Measurements from ENCODE around the gene TAF10.

TAF10 gene

GRCh38 chr11:6640036-6640984, 28.3 kb upstream of the TAF10 start:
- DNase-seq: no peak

- no peak for DNase-seq
Measured at GRCh38 chr11:6638429-6638828, 26.4 kb upstream of the TAF10 start.

- no peak for DNase-seq
Measured at GRCh38 chr11:6637871-6638270, 25.9 kb upstream of the TAF10 start.

- DNase-seq: no peak
Measured at GRCh38 chr11:6636480-6636879, 24.5 kb upstream of the TAF10 start.

GRCh38 chr11:6635082-6635932, 23.3 kb upstream of the TAF10 start:
- DNase-seq: peak; percentile 57

- DNase-seq: no peak
Measured at GRCh38 chr11:6634534-6634933, 22.5 kb upstream of the TAF10 start.

GRCh38 chr11:6633422-6634408, 21.7 kb upstream of the TAF10 start:
- DNase-seq: no peak

- no peak for DNase-seq
Measured at GRCh38 chr11:6632116-6633073, 20.4 kb upstream of the TAF10 start.

- DNase-seq: no peak
Measured at GRCh38 chr11:6631361-6631890, 19.4 kb upstream of the TAF10 start.

- DNase-seq: no peak
Measured at GRCh38 chr11:6630632-6631291, 18.7 kb upstream of the TAF10 start.

GRCh38 chr11:6629892-6630631, 18.0 kb upstream of the TAF10 start:
- no peak for DNase-seq

GRCh38 chr11:6629573-6629891, 17.5 kb upstream of the TAF10 start:
- no peak for DNase-seq

GRCh38 chr11:6628526-6628925, 16.5 kb upstream of the TAF10 start:
- no peak for DNase-seq

- no peak for DNase-seq
Measured at GRCh38 chr11:6627762-6628241, 15.8 kb upstream of the TAF10 start.

GRCh38 chr11:6626971-6627761, 15.2 kb upstream of the TAF10 start:
- DNase-seq: no peak

- DNase-seq: no peak
Measured at GRCh38 chr11:6625832-6626420, 13.9 kb upstream of the TAF10 start.

- DNase-seq: no peak
Measured at GRCh38 chr11:6625156-6625831, 13.3 kb upstream of the TAF10 start.

Data from left hindlimb (tissue), 1 donor.